ENCODE results near the gene GRK2. TPM values are rescaled to one million over a fixed set of nuclear protein-coding genes. Genes with fewer than 3 reads are reported as not detected.

Gene GRK2
- total and polyA plus RNA-seq, 9 of the 15 experiments (the other 6 are each of a cell fraction or from before 2014, with no cell fraction given) = 0.24 to 95.8 (median 56.5) TPM

DNA sequence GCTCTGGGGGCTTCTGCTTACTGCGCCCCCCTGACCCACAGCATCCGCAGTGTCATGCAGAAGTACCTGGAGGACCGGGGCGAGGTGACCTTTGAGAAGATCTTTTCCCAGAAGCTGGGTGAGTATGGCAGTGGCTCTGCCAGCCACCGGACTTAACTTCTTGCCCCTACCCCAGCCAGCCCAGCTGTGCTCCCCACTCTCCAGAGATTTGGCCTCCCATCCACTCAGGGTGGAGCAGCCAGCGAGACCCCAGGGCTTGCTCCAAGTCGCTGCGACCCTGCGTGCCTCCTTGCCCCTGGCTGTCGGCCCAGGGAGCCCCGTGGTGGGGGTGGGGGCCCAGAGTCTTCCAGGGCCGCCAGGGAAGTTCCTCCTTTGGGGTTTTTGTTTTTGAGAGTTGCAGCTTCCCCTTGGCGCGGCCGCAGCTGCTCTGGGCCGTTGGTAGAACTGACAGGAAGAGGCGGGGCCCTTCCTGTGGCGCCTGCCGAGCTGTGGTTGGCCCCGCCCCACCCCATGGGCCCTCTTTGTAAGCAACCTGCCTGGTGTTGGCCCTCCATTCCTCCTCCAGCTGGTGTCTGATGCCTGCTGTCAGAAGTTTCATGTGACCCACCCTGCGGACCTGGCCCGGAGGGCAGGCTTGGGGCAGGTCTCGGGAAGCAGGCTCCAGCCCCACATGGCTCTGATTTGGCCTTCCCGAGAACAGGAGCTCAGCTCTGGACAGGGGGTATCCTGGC, 11.1 kb downstream of the GRK2 start (continued):
- TF ChIP-seq, protein P1, sequence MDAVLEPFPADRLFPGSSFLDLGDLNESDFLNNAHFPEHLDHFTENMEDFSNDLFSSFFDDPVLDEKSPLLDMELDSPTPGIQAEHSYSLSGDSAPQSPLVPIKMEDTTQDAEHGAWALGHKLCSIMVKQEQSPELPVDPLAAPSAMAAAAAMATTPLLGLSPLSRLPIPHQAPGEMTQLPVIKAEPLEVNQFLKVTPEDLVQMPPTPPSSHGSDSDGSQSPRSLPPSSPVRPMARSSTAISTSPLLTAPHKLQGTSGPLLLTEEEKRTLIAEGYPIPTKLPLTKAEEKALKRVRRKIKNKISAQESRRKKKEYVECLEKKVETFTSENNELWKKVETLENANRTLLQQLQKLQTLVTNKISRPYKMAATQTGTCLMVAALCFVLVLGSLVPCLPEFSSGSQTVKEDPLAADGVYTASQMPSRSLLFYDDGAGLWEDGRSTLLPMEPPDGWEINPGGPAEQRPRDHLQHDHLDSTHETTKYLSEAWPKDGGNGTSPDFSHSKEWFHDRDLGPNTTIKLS (IDR thresholded peaks at IDR 0.05; ENCODE audit: borderline replicate concordance, low read depth) = peak; percentile 25; the same call in 1 of the 2 replicates
- TF ChIP-seq ARID3B (CRISPR knock-in tag; IDR thresholded peaks at IDR 0.05; ENCODE audit: borderline replicate concordance) (peak; percentile 45; the same call in 1 of the 2 replicates), ZKSCAN8 (CRISPR knock-in tag; IDR thresholded peaks at IDR 0.05) (peak; percentile 71; the same call in 1 of the 2 replicates), MAZ (CRISPR knock-in tag; conservative IDR thresholded peaks at IDR 0.05 in 1 of 2, IDR thresholded peaks at IDR 0.05 in 1 of 2) (peak; percentile 92 to 98), NBN (IDR thresholded peaks at IDR 0.05; ENCODE audit: low read depth) (0 out of 2 replicates have a peak, but pooled peaks have one; percentile 47), TCF7 (IDR thresholded peaks at IDR 0.05; ENCODE audit: borderline replicate concordance) (0 out of 2 replicates have a peak, but pooled peaks have one; percentile 13), ZNF644 (tag; IDR thresholded peaks at IDR 0.05; ENCODE audit: low read depth) (peak; percentile 85; the same call in 1 of the 2 replicates), EHMT2 (IDR thresholded peaks at IDR 0.05) (no peak)
- TF ChIP-seq, protein P2, sequence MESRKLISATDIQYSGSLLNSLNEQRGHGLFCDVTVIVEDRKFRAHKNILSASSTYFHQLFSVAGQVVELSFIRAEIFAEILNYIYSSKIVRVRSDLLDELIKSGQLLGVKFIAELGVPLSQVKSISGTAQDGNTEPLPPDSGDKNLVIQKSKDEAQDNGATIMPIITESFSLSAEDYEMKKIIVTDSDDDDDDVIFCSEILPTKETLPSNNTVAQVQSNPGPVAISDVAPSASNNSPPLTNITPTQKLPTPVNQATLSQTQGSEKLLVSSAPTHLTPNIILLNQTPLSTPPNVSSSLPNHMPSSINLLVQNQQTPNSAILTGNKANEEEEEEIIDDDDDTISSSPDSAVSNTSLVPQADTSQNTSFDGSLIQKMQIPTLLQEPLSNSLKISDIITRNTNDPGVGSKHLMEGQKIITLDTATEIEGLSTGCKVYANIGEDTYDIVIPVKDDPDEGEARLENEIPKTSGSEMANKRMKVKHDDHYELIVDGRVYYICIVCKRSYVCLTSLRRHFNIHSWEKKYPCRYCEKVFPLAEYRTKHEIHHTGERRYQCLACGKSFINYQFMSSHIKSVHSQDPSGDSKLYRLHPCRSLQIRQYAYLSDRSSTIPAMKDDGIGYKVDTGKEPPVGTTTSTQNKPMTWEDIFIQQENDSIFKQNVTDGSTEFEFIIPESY (CRISPR knock-in tag; IDR thresholded peaks at IDR 0.05) = peak; percentile 3; the same call in 1 of the 2 replicates
- TF ChIP-seq, protein P3, sequence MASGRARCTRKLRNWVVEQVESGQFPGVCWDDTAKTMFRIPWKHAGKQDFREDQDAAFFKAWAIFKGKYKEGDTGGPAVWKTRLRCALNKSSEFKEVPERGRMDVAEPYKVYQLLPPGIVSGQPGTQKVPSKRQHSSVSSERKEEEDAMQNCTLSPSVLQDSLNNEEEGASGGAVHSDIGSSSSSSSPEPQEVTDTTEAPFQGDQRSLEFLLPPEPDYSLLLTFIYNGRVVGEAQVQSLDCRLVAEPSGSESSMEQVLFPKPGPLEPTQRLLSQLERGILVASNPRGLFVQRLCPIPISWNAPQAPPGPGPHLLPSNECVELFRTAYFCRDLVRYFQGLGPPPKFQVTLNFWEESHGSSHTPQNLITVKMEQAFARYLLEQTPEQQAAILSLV (tag; IDR thresholded peaks at IDR 0.05) = 0 out of 2 replicates have a peak, but pooled peaks have one; percentile 10

Measured in K562 (cell line).